Central memory CD4-positive, alpha-beta T cell (primary cell): Measurements from ENCODE around the gene ADAM23.
A peak's percentile ranks its signal among the peaks of the same experiment; 100 is the strongest.
"Not testable (repeated sequence)": the region's sequence is repeated elsewhere in the genome, so short reads cannot be mapped to it uniquely, and the experiment has no call there.

Source experiments
- DNase-seq: peaks from one replicate; pipeline ENCODE4 v3.0.0; 2022
- total RNA-seq, 3 experiments: gene quantifications; one replicate each; lab custom pipeline; 2026; lab: John Stamatoyannopoulos, UW

Gene ADAM23
- 0.95 to 18.6 (median 8.1) reads per million in 3 experiments for total RNA-seq

- DNase-seq: peak; percentile 37
Measured at GRCh38 chr2:206442833-206443734, at the start of gene ADAM23. ADAM23 (plus strand) TSS chr2:206443532; CDS start chr2:206443867, 335 bp downstream.

DNA sequence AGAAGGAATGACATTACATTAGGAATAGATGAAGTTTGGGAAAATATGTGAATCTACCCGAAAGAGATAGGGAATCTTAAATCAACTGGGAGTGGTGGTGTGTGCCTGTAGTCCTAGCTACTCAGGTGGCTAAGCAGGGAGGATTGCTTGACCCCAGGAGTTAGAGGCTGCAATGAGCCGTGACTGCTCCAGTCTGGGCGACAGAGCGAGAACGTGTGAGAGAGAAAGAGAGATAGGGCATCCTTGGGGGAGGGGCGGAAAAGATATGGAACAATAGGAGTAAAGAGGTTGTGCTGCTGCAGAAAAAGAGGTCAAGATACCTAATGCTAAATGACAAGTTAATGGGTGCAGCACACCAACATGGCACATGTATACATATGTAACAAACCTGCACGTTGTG lies 47.1 kb upstream of the ADAM23 start:
- no peak for DNase-seq

- not testable (repeated sequence) for DNase-seq
Measured at GRCh38 chr2:206402956-206403569, 40.3 kb upstream of the ADAM23 start.

- DNase-seq: no peak
Measured at GRCh38 chr2:206408323-206409320, 34.7 kb upstream of the ADAM23 start.

DNA sequence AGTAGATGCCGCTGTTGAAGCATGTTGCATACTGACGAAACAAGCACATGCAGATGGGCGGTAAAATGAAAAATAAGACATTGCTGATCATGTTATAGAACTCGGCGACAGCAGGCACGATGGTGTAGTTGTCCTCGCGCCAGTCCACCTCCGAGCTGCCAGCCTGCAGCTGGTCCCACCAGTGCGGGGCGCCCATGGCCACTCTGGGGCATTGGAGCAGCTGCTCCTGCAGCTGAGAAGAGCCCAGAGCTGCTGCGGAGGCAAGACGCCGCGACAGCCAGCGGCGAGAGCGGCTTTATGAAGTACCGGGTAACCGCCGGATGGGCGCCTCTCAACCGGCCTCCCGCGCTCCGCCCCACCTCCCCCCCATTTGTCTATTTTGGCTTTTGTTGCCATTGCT lies 32.6 kb upstream of the ADAM23 start:
- DNase-seq: no peak

GRCh38 chr2:206415618-206416243 lies 27.6 kb upstream of the ADAM23 start:
- DNase-seq: no peak

DNA sequence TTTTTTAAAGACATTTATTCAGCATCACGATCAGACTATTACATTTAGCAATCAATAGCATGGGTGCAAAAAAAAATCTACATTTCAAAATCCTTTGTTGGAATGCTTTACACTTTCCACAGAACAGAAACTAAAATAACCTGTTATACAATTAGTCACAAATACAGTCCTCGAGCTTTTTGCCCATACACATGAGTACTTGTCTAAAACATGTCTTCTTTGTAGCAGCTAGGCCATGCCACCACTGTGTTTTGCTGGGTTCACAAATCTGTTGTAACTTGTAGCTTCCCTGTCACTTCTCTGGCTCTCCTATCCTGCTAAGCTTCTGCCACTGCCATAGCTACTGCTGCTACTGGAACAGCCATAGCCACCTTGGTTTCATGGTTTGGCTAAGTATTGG lies 24.4 kb upstream of the ADAM23 start:
- DNase-seq: no peak

DNA sequence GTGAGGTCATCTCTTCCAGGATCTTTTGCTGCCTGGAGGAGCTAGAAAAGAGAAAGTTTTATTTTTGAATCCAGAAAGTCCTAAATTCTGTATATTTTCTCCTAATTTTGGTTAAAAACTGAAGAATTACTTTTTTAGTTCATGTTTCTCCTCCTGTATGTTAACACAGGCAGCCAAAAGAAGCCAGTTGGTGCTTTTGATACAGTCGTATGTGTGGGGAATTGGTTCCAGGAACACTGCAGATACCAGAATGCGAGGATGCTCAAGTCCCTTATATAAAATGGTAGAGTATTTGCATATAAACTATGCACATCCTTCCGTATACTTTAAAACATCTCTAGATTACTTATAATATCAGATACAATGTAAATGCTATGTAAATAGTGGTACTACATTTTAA lies 22.6 kb upstream of the ADAM23 start:
- DNase-seq: no peak

- DNase-seq: no peak
Measured at GRCh38 chr2:206422493-206422892, 20.8 kb upstream of the ADAM23 start.

DNA sequence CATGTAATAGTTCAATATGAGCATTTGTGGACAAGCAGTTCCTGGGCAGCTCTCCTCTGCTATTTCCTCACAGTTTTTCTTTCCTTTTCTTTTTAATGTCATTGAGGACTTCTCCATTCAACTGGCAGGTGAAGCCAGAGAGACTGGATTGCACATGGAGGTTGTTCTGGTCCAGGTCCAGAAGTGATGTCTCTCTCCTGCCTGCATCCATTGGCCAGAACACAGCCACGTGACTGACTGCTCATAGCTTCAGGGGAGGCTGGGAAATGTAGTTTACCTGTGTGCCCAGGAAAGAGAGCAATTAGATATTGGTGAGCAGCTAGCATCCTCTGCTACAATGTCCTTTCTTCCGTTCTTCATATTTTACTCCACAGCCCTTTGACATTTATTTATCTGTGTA lies 20.2 kb upstream of the ADAM23 start:
- no peak for DNase-seq

- DNase-seq: no peak
Measured at GRCh38 chr2:206424134-206424533, 19.2 kb upstream of the ADAM23 start.

- no peak for DNase-seq
Measured at GRCh38 chr2:206428783-206429182, 14.5 kb upstream of the ADAM23 start.

GRCh38 chr2:206430452-206430851 lies 12.9 kb upstream of the ADAM23 start:
- no peak for DNase-seq

DNA sequence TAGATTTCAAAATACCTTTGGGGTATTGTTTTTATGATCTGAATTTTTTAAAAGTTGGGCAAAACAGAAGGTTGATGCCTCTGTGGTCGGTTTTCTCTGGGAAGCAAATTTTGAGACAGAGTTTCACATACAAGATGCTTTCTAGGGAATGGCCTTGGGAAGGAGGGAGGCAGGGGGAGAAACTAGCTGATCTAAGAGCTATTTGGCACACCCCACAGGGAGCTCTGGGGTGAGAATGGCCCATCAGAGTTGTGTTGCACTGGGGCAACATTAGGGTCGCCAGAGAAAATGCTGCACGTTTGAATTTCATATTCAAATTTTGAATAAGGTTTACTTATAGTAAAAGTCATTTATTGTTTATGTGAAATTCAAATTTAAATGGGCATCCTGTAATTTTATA lies 11.9 kb upstream of the ADAM23 start:
- DNase-seq: no peak

GRCh38 chr2:206432193-206433082 lies 10.9 kb upstream of the ADAM23 start:
- DNase-seq: no peak

GRCh38 chr2:206433190-206433589 lies 10.1 kb upstream of the ADAM23 start:
- no peak for DNase-seq

DNA sequence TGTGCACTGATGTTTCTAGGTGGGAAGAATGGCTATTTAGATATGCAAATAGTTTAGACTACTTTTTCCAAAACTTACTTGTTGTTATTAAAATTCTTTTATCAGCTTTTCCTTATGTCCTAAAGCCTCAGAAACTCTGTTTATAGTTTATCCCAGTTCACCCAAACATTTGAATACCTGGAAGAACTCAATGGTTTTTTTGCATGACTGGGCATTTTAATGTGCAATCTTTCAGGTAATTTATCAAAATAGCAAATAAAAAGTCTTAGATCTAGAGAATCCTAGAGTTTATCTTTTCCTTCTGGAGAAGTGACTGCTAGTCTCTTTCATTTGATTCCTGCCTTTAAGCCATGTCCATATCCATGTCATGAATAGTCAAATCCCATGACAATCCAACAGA lies 9.6 kb upstream of the ADAM23 start:
- DNase-seq: no peak

DNA sequence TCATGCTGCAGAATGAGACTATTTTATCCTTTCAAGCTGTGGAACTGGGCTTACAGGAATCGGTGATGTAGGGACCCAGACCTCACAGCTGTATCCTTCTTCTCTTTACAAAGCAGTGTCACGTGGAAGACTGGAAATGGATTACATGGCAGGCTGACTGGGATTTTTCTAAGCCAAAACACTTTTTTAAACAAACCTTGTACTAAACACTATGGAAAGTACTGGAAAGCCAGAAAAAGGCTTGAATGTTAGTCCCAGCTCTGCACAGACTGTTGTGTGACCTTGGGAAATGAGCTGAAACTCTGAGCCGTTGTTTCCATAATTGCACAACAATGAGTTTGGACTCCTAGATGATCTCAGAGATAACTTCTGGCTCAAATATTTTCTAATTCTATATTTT lies 7.6 kb upstream of the ADAM23 start:
- DNase-seq: no peak

- DNase-seq: no peak
Measured at GRCh38 chr2:206438196-206438724, 5.1 kb upstream of the ADAM23 start.

- no peak for DNase-seq
Measured at GRCh38 chr2:206442474-206442832, 879 bp upstream of the ADAM23 start.
